ENCODE measurements around the gene TIMM23.
"Not testable (repeated sequence)": the region's sequence is repeated elsewhere in the genome, so short reads cannot be mapped to it uniquely, and the experiment has no call there.

The TIMM23 gene

DNA sequence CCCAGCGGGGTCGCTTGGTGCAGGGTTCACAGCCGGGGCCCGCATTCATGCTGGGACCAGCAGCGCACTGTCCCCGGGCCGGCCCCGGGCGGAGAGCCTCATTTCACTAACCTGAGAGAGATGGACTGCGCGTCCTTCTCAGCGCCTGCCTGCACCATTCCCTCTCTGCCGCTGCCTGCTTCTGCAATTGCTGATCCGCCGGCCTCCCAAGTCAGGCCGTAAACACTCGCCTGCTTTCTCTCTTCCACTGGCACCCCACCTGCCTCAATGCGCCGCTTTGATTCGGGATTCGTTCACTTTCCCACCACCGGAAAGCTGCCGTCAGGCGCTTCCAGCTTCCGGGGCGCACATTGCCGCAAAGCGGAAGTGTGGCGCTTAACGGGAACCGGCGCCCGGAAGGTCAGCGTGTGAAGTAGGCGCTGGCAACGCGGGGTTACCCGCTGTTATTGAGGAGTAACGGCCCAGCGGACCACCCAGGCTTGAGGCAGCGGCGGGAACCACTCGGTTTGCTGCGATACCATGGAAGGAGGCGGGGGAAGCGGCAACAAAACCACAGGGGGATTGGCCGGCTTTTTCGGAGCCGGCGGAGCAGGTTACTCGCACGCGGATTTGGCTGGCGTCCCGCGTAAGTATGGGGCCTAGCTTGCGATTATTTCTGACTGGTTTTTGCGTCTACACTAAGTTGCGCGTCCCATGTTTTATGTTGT is at the start of gene TIMM23:
Gene TIMM23 (plus strand): TSS at position 384 of the 707 bp plus-strand sequence. CDS start 136 bp downstream, at position 520.
- peak; percentile 55 to 79 for DNase-seq

DNA sequence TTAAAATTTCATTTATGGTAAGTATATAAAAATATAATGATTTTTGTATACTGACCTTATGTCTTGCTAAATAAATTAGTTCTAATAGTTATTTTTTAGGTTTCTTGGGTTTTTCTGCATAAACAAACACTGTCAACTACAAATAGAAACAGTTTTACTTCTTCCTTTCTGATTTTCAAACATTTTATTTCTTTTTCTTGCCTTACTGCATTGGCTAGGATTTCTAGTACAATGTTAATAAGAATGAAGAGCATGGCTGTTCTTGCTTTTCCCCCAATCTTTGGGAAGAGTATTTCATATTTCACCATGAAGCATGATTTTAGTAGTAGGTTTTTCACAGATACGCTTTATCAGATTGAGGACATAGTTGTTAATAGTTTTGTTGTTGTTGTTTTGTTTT is 45.5 kb upstream of the TIMM23 start:
- DNase-seq: not testable (repeated sequence)

- not testable (repeated sequence) for DNase-seq
Observed at GRCh38 chr10:45931305-45931704, 41.0 kb upstream of the TIMM23 start.

GRCh38 chr10:45934788-45935187 is 37.5 kb upstream of the TIMM23 start:
- not testable (repeated sequence) for DNase-seq

DNA sequence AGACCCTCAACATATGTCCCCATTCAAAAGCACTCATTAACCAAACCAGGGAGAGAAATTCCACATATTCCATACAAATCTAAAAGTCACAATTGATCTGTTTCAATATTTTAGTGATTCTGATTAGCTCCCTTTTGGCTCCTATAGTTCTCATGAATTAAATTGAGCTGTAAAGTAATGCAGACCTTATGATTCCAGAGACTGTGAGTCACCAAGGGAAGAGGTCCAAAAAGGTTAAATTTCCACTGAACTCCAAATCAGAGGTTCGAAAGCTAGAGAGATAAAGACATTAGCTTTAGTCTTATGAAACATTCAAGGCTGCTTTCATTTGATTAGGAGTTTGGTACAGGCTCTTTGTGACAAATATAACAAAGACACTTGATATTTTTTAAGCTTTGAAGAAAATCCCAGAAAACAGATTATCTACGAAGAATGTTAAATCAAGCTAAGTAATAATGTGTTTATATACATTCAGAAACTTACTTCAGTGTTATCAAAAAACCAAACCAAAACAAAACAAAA is 33.1 kb upstream of the TIMM23 start:
- DNase-seq: not testable (repeated sequence)

DNA sequence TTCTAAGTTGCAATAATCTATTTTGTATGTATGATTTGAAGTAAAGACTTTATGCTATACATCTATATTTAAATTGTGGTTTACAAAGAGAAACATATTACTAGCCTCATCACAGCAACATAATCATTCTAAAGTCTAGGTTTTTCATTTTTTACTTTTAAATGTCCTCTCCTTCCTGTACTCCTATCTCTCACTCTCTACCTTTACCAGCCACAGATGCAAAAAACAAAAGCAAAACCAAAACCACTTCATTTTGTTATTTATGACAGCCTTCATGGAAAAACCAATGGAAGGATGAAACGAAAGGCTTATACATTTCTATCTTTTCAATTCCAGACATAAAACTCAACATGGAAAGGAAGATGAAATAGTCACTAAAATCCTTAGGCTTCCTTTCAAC is 31.1 kb upstream of the TIMM23 start:
- not testable (repeated sequence) for DNase-seq

GRCh38 chr10:45945476-45945875 is 26.8 kb upstream of the TIMM23 start:
- DNase-seq: not testable (repeated sequence)

GRCh38 chr10:45947363-45947762 is 24.9 kb upstream of the TIMM23 start:
- DNase-seq: not testable (repeated sequence)

DNA sequence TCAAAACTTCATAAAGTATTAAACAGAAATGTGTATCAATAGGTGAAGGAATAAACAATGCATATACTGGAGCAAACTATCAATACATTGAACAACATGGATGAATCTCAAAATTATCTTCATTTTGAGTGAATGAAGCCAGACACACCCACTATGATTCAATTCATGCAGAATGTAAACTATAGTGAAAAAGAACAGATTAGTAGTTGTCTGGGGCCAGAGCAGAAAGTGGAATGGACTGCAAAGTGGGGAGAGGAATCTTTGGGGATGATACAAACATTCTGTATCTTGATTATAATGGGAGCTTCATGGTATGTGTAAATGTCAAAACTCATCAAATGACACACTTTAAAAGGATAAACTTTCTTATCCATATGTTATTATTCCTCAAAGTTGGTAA is 23.5 kb upstream of the TIMM23 start:
- DNase-seq: not testable (repeated sequence)

- not testable (repeated sequence) for DNase-seq
Observed at GRCh38 chr10:45954367-45954766, 17.9 kb upstream of the TIMM23 start.

GRCh38 chr10:45956634-45957033 is 15.7 kb upstream of the TIMM23 start:
- DNase-seq: not testable (repeated sequence)

DNA sequence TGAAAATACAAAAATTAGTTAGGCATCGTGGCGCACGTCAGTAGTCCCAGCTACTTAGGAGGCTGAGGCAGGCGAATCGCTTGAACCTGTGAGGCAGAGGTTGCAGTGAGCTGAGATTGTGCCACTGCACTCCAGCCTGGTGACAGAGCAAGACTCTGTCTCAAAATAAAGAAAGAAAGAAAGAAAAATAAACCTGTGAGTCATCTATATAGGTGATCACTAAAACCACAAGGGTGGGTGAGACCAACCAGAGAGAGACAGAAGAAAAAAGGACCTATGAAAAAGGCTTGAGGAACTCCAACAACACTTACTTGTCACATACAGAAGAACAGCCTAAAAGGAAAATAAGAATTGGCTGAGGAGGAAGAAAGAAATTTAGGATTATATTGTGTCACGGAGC is 14.4 kb upstream of the TIMM23 start:
- not testable (repeated sequence) for DNase-seq

GRCh38 chr10:45962686-45963452 is 9.4 kb upstream of the TIMM23 start:
- DNase-seq: not testable (repeated sequence)

GRCh38 chr10:45971019-45971418 is 1.3 kb upstream of the TIMM23 start:
- not testable (repeated sequence) for DNase-seq

DNA sequence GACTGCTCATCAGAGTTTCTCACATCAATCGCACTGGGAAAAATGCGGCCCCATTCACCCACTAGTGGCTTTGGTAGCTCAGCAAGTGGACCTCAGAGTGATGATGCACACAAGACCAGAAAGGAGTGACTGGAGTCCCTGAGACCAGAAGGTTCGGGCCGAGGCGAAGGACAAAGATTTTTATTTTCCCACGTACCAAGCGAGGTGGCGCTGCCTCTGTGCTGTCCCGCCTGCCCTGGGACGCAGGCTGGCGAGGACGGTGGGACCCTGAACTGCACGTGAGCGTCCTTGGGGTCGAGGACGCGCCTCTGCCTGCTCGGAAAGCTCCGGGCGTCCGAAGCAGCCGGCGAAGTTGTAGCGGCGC is 565 bp upstream of the TIMM23 start:
- not testable (repeated sequence) for DNase-seq

- not testable (repeated sequence) for DNase-seq
Observed at GRCh38 chr10:45972813-45973169, 502 bp downstream of the TIMM23 start.

DNA sequence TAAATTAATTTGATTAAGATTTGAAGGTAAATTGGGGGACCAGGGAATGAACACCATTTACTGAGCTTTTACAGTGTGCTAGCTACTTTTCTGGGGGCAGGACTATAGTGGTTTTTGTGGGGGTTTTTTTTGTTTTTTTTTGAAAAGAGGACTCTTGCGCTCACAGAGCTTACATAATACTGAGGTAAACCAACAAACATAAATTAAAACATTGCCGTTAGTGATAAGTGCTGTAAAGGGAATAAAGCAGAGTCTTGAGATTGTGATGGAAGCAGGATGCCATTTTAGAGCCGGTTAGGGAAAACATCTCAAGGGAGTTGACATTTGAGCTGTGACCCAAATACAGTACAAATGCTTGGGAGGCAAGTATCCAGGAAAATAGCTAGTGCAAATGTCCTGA is 1.8 kb downstream of the TIMM23 start:
- DNase-seq: not testable (repeated sequence)

DNA sequence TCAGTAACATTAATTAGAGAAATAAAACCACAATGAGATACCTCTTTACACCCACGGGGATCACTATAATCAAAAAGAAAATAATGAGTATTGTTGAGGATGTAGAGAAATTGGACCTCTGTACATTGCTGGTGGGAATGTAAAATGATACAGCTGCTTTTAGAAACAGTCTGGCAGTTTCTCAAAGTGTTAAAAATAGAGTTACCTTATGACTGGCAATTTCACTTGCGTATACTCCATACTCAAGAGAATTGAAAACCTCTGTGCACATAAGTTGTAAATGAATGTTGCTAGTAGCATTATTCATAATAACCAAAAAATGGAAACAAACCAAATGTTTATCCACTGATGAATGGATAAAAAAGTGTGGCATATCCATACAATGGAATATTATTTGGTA is 6.3 kb downstream of the TIMM23 start:
- DNase-seq: not testable (repeated sequence)

DNA sequence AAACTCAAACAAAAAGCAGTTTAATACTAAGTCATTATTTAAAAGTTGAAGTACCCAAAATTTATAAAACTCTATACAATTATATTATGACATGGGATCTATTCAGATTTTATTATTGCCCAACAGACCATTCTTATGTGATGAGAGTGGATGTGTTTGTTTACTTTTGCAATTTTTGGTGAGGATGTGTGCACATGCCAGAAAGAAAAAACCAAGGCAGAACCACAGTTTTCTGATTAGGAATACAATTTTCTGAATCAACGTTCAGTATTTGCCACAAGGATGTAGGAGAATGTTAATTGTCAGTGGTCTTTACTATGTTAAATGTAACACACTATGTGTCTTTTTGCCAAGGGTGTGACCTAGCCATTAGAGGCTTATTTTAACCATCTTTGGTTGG is 9.1 kb downstream of the TIMM23 start:
- not testable (repeated sequence) for DNase-seq

DNA sequence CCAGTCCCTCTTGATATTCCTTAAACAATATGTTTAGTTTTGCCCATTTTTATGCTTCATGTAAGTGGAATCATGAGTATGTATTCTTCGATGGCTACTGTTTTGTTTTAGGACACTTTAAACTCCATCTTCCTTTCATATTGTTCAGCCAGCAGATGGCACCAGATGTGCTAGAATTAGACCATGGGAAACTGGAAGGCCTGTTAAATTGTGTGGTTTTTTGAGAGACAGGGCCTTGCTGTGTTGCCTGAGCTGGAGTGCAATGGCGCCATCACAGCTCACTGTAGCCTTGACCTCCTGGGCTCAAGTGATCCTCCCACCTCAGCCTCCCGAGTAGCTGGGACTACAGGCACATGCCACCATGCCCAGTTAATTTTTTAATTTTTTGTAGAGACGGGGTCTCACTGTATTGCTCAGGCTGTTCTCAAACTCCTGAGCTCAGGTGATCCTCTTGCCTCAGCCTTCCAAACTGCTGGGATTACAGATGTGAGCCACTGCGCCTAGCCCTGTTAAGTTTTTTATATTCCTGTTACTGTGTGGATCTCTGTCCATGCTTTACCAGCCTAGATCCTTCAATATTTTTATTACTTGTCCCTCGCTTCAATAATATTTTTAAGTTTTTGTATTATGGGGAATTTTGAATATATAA is 11.4 kb downstream of the TIMM23 start:
- DNase-seq: peak; percentile 9 to 18

DNA sequence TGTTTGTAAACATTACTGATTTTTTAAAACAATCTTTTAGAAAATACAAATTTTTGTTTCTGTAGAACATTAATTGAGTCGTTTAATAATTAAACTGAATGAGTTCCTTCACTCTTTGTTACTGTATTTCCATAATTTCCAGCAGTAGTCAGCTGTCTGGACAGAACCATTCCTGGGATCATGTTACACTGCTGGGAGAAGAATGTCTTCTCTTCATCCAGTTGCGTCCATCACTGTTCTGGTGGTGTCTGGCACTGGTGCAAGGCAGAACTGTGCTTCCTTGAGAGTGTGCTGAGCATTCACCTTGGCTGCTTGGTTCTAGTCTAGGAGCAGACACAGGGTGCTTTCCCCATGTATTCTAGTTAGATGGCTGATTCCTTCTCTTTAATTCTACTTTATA is 12.2 kb downstream of the TIMM23 start:
- peak in 1 of 2 experiments; percentile 7 for DNase-seq

DNA sequence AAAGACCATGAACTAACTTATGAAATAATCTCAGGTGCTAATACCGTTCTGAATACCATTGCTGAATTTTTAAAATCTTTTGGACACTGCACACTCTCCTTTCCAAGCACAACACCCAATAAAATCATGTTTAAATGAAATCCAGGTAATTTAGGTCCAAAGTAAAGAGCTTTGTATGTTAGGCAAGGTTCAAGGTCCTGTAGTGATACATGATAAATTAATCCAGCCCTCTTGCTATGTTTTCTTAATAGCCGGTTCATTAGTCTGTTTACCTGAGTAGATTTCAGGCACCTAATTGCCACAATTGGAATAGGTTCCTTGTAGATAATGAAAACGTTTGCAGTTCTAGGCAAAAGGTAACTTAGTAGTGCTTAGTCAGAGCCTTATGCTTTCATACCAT is 13.3 kb downstream of the TIMM23 start:
- DNase-seq: not testable (repeated sequence)

DNA sequence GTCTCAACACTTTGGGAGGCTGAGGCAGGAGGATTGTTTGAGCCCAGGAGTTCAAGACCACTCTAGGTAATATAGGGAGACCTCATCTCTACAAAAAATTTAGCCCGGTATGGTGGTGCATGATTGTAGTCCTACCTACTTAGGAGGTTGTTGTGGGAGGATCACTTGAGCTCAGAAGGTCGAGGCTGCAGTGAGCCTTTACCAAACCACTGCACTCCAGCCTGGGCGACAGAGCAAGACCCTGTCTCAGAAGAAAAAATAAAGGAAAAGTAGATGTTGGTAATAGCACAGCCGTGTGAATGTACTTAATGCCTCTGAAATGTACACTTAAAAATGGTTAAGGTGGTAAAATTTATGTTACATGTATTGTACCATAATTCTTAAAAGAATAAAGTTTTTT is 25.3 kb downstream of the TIMM23 start:
- no peak for DNase-seq
